ENCODE results near the gene PLCB4. TPM values are rescaled to one million over a fixed set of nuclear protein-coding genes. Genes with fewer than 3 reads are reported as not detected.

PLCB4 gene
- total RNA-seq, 6 experiments from 2014 or later = 71.8 to 95.7 (median 79.1) TPM

- Mint-ChIP-seq H3K27ac (peak overlapping the region; percentile 17; the same call in 1 of the 2 replicates), H3K4me3 (no peak overlapping the region), H3K4me1 (ENCODE audit: low read depth) (peaks cover 28% of the 10 kb centered on the region), H3K36me3 (ENCODE audit: low read depth) (peaks cover 10% of the 10 kb centered on the region; the same call in 1 of the 2 replicates), H3K9me3 (no peaks in the 10 kb centered on the region), H3K27me3 (ENCODE audit: insufficient read depth) (no peaks in the 10 kb centered on the region; the same call in 1 of the 2 replicates)
- DNase-seq = no peak
- no peak for TF ChIP-seq CTCF (IDR thresholded peaks at IDR 0.05)
Observed at GRCh38 chr20:9353180-9353915, 284.5 kb downstream of the PLCB4 start.

- no peaks in the 10 kb centered on the region; the same call in 1 of the 2 replicates for H3K27me3 Mint-ChIP-seq (ENCODE audit: insufficient read depth)
- peaks cover 8% of the 10 kb centered on the region; the same call in 1 of the 2 replicates for H3K36me3 Mint-ChIP-seq (ENCODE audit: low read depth)
- no peak for DNase-seq
- H3K27ac Mint-ChIP-seq = peak overlapping the region; percentile 17; the same call in 1 of the 2 replicates
- TF ChIP-seq CTCF (IDR thresholded peaks at IDR 0.05) = no peak
- H3K4me1 Mint-ChIP-seq (ENCODE audit: low read depth) = peaks cover 27% of the 10 kb centered on the region
- no peak overlapping the region for H3K4me3 Mint-ChIP-seq
- H3K9me3 Mint-ChIP-seq = no peaks in the 10 kb centered on the region
Observed at GRCh38 chr20:9353916-9354276, 285.0 kb downstream of the PLCB4 start.

- no peaks in the 10 kb centered on the region; the same call in 1 of the 2 replicates for H3K27me3 Mint-ChIP-seq (ENCODE audit: insufficient read depth)
- TF ChIP-seq CTCF (IDR thresholded peaks at IDR 0.05) = 0 out of 2 replicates have a peak, but pooled peaks have one; percentile 9
- peaks cover 27% of the 10 kb centered on the region for H3K4me1 Mint-ChIP-seq (ENCODE audit: low read depth)
- no peak overlapping the region for H3K4me3 Mint-ChIP-seq
- no peak for DNase-seq
- peaks cover 9% of the 10 kb centered on the region; the same call in 1 of the 2 replicates for H3K36me3 Mint-ChIP-seq (ENCODE audit: low read depth)
- no peaks in the 10 kb centered on the region for H3K9me3 Mint-ChIP-seq
- H3K27ac Mint-ChIP-seq = no peak overlapping the region
Observed at GRCh38 chr20:9354579-9354978, 285.7 kb downstream of the PLCB4 start.

GRCh38 chr20:9358001-9358400, 289.1 kb downstream of the PLCB4 start:
- Mint-ChIP-seq H3K27ac (peak overlapping the region; percentile 18; the same call in 1 of the 2 replicates), H3K36me3 (ENCODE audit: low read depth) (peaks cover 9% of the 10 kb centered on the region; the same call in 1 of the 2 replicates), H3K4me1 (ENCODE audit: low read depth) (peaks cover 35% of the 10 kb centered on the region), H3K4me3 (no peak overlapping the region), H3K9me3 (no peaks in the 10 kb centered on the region), H3K27me3 (ENCODE audit: insufficient read depth) (no peaks in the 10 kb centered on the region; the same call in none of the 2 replicates)
- no peak for DNase-seq
- TF ChIP-seq CTCF (IDR thresholded peaks at IDR 0.05) = no peak

DNA sequence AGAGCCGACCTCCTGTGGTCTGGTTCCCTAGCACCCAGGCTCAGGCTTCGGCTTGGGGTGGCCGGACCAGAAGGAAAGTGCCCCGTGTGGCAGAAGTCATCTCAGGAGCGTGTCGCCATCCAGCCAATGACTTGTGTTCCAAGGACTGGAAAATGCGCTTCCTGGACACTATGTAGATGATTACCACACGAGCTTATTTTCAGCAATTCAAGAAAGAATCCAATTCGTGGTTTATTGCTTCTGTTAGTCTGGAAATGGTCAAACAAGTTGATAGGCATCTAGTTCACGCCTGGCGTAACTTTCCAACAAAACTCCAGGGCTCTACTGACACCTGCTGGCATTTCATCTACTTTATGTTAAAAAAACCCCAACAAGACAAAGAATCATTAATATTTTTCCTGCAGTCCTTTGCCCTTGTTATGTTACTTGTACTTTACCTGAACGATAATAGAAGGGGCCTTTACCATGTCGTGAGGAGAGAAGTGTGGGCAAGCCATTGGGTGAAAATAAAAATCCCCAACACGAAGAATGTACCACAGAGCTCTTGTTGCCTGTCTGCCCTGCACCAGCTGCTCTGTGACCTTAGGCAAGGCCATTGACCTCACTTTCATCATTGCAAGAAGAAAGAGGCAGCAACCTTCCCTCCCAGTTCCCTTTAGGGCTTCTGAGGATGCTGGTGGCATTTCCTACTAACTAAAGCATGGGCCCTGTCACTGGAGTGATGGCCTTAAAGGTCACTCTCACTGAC, 290.8 kb downstream of the PLCB4 start:
- DNase-seq = peak; percentile 42
- no peaks in the 10 kb centered on the region; the same call in none of the 2 replicates for H3K27me3 Mint-ChIP-seq (ENCODE audit: insufficient read depth)
- H3K27ac Mint-ChIP-seq = peak overlapping the region; percentile 61; the same call in 1 of the 2 replicates
- no peaks in the 10 kb centered on the region for H3K9me3 Mint-ChIP-seq
- H3K4me3 Mint-ChIP-seq = no peak overlapping the region
- peaks cover 18% of the 10 kb centered on the region for H3K36me3 Mint-ChIP-seq (ENCODE audit: low read depth)
- peak; percentile 77 for TF ChIP-seq CTCF (IDR thresholded peaks at IDR 0.05)
- peaks cover 32% of the 10 kb centered on the region for H3K4me1 Mint-ChIP-seq (ENCODE audit: low read depth)

All from HFFc6 (cell line).